Stomach (tissue), 4 donors: Measurements from ENCODE around the gene DHX57.

ENCODE experiments used
- CTCF ChIP-seq, 7 experiments: fragments of 450-650 bp in 4 of 7; fragments of 200-600 bp in 3 of 7; sonication (generic) in 3 of 7; IDR thresholded peaks; one replicate each; pipeline ENCODE4 v1.5.1; 2016 to 2019; ENCODE audit warnings: antibody characterized with exemption in 7 of 7, control low read depth in 2 of 7, mild to moderate bottlenecking in 1 of 7
- POLR2A ChIP-seq, 4 donors: fragments of 450-650 bp; IDR thresholded peaks; one replicate each; pipeline ENCODE4 v1.6.1; 2016; ENCODE audit warnings: antibody characterized with exemption in 4 of 4, control low read depth in 2 of 4, mild to moderate bottlenecking in 1 of 4, moderate library complexity in 1 of 4
- POLR2AphosphoS5 ChIP-seq, 3 donors: sonication (generic); formaldehyde crosslinking; IDR thresholded peaks; one replicate each; pipeline ENCODE4 v1.6.1; 2016; ENCODE audit warnings: antibody characterized with exemption in 3 of 3

- TF ChIP-seq CTCF (IDR thresholded peaks at IDR 0.05) (no peak), POLR2A (IDR thresholded peaks at IDR 0.05) (no peak), POLR2AphosphoS5 (IDR thresholded peaks at IDR 0.05) (no peak)
Measured at GRCh38 chr2:38806733-38807059, 69.0 kb downstream of the DHX57 start.
